ENCODE data around the gene SORCS1. TPM values are rescaled to one million over a fixed set of nuclear protein-coding genes. Genes with fewer than 3 reads are reported as not detected.

Gene SORCS1
- total and polyA plus RNA-seq, 12 donors, result 0.30 to 5.5 (median 1.3) TPM

GRCh38 chr10:106777841-106778240 lies 386.7 kb downstream of the SORCS1 start:
- intact Hi-C loops (cut with DNase I), result no loop called here

GRCh38 chr10:106775127-106775526 lies 389.4 kb downstream of the SORCS1 start:
- no peaks in the 10 kb centered on the region for H3K36me3 ChIP-seq
- 75 to 77% methylated on average over 4 of the region's 4 CpGs for WGBS, 2 donors
- no peak overlapping the region for H3K4me3 ChIP-seq
- peaks cover 0 to 24% (median 0%) of the 10 kb centered on the region in 7 donors for H3K27me3 ChIP-seq
- DNase-seq (no peak), ATAC-seq (no peak)
- intact Hi-C loops (cut with DNase I), result no loop called here
- TF ChIP-seq CTCF (IDR thresholded peaks at IDR 0.05), result no peak
- no peak overlapping the region for H3K27ac ChIP-seq
- H3K4me1 ChIP-seq, result no peaks in the 10 kb centered on the region
- no peaks in the 10 kb centered on the region for H3K9me3 ChIP-seq

More at GRCh38 chr10:106777841-106778240, 386.7 kb downstream of the SORCS1 start:
- Histone ChIP-seq H3K27ac (no peak overlapping the region), H3K27me3 (peaks cover 0 to 24% (median 0%) of the 10 kb centered on the region in 7 donors), H3K4me3 (no peak overlapping the region), H3K4me1 (no peaks in the 10 kb centered on the region), H3K9me3 (no peaks in the 10 kb centered on the region), H3K36me3 (no peaks in the 10 kb centered on the region)
- no peak for TF ChIP-seq CTCF (IDR thresholded peaks at IDR 0.05)
- ATAC-seq, result no peak
- WGBS, 2 donors, result 39 to 45% methylated on average over 1 of the region's 1 CpG
- DNase-seq, result no peak

- intact Hi-C loops (cut with DNase I), result no loop called here
- no peak for DNase-seq
- Histone ChIP-seq H3K4me1 (no peaks in the 10 kb centered on the region), H3K27me3 (peaks cover 0 to 21% (median 0%) of the 10 kb centered on the region in 7 donors), H3K27ac (no peak overlapping the region), H3K4me3 (no peak overlapping the region), H3K9me3 (no peaks in the 10 kb centered on the region), H3K36me3 (no peaks in the 10 kb centered on the region)
- 52 to 67% methylated on average over 2 of the region's 2 CpGs for WGBS, 2 donors
- TF ChIP-seq CTCF (IDR thresholded peaks at IDR 0.05), result no peak
- ATAC-seq, result no peak
These were observed 391.5 kb downstream of the SORCS1 start for GRCh38 chr10:106772957-106773356.

GRCh38 chr10:106771154-106771553 lies 393.4 kb downstream of the SORCS1 start:
- Histone ChIP-seq H3K27ac (no peak overlapping the region), H3K4me3 (no peak overlapping the region), H3K9me3 (no peaks in the 10 kb centered on the region), H3K36me3 (no peaks in the 10 kb centered on the region), H3K4me1 (no peaks in the 10 kb centered on the region), H3K27me3 (peaks cover 0 to 19% (median 0%) of the 10 kb centered on the region in 7 donors)
- intact Hi-C loops (cut with DNase I), result no loop called here
- no peak for DNase-seq
- no peak for ATAC-seq
- TF ChIP-seq CTCF (IDR thresholded peaks at IDR 0.05), result no peak
- WGBS, 2 donors, result 61 to 77% methylated on average over 2 of the region's 2 CpGs
